BE2C (cell line): Measurements from ENCODE around the gene PKIG.

Source experiments
- DNase-seq: peaks from one replicate; pipeline ENCODE4 v3.0.0-alpha.2; 2020
- H3K27me3 ChIP-seq: fragments of 250-450 bp; sonication (Bioruptor Pico); 2 replicates; pipeline ENCODE4 v1.5.1; 2020; ENCODE audit warnings: mild to moderate bottlenecking
- H3K36me3 ChIP-seq: fragments of 250-450 bp; sonication (Bioruptor Pico); 2 replicates; pipeline ENCODE4 v1.5.1; 2020; ENCODE audit warnings: mild to moderate bottlenecking
- H3K4me1 ChIP-seq: fragments of 250-450 bp; sonication (Bioruptor Pico); 2 replicates; pipeline ENCODE4 v1.5.1; 2020
- H3K4me3 ChIP-seq: 2 replicates; pipeline ENCODE4 v1.5.1; 2011; ENCODE audit warnings: low read depth, low read length
- H3K9me3 ChIP-seq: fragments of 250-450 bp; sonication (Bioruptor Pico); 2 replicates; pipeline ENCODE4 v1.5.1; 2020
- TF ChIP-seq, protein P1 (sequence below): IDR thresholded peaks from 2 replicates; pipeline ENCODE4 v1.5.1; 2012; ENCODE audit warnings: mild to moderate bottlenecking, low read depth, low read length

Gene PKIG

DNA sequence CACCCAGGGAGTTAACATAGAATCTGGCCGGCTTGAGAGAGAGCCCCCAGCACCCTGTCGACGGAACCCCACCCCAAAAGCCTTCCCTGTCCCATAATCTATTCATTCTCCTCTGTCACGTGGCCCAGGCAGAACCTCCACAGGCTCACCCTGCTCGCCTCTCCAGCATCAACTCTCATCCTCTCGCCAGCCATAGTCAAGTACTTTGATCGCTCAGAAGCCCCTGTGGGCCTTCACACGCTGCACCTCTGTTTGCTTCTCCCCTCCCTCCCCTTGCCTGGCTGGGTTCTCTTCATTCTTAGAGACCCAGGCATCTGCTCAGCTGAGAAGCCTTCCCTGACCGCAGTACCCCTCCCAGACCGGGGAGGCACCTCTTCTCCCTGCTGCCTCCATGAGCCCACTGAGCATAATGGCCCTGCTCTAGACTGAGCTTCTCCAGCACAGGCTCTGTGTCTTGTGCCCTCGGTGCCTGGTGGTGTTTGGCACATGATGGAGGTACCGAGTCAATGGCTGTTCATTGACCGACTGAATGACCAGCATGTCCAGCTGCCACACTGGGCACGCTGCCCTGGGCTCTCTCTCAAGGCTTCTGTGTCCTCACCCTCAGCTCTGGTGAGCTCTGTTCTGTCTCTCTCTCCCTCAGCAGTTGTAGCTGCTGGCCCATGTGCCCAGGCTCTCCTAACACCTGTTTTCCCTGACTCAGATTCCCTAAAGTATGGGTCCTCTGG lies 33.7 kb downstream of the PKIG start:
- Histone ChIP-seq H3K9me3 (no peaks in the 10 kb centered on the region), H3K4me3 (no peak overlapping the region), H3K4me1 (no peaks in the 10 kb centered on the region), H3K27me3 (no peaks in the 10 kb centered on the region), H3K36me3 (no peaks in the 10 kb centered on the region)
- TF ChIP-seq, protein P1, sequence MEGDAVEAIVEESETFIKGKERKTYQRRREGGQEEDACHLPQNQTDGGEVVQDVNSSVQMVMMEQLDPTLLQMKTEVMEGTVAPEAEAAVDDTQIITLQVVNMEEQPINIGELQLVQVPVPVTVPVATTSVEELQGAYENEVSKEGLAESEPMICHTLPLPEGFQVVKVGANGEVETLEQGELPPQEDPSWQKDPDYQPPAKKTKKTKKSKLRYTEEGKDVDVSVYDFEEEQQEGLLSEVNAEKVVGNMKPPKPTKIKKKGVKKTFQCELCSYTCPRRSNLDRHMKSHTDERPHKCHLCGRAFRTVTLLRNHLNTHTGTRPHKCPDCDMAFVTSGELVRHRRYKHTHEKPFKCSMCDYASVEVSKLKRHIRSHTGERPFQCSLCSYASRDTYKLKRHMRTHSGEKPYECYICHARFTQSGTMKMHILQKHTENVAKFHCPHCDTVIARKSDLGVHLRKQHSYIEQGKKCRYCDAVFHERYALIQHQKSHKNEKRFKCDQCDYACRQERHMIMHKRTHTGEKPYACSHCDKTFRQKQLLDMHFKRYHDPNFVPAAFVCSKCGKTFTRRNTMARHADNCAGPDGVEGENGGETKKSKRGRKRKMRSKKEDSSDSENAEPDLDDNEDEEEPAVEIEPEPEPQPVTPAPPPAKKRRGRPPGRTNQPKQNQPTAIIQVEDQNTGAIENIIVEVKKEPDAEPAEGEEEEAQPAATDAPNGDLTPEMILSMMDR = no peak
- no peak for DNase-seq

DNA sequence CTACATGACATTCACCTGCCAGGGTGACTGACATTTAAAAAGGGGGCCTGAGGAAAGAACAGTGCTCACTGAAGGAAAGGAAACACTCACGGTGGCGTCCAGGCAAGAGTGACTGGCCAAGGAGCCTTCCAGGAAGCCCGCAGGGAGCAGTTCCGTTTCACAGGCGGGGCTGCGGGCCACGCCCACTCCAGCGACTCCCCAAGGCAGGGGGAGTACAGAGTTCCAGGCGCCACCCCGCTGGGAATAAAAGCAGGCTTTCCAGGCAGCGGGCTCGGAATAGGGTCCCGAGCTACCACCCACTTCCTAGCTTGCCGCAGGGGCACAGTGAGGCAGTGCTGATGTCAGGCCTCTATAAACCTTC lies 34.2 kb downstream of the PKIG start:
- TF ChIP-seq, protein P1 = no peak
- DNase-seq = no peak
- Histone ChIP-seq H3K27me3 (no peaks in the 10 kb centered on the region), H3K36me3 (no peaks in the 10 kb centered on the region), H3K9me3 (no peaks in the 10 kb centered on the region), H3K4me1 (no peaks in the 10 kb centered on the region), H3K4me3 (no peak overlapping the region)

DNA sequence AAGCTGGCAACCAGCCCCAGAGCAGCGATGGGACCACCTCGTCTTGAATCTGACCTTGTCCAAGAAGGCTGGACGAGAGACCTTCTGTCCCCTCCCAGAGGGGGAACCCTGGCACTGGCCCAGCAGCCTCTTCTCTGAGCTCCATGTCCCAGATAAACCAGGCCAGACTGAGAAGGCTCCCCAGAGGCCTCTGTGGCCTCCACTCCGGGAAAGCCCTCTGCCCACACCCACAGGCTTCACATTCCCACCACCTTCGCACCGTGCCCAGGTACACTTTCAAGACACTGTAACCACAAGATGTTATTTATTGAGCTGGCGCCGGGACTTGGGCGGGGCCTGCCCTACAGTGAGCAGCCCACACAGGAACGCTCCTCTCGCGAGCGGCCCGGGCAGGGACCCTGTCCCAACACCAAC lies 35.9 kb downstream of the PKIG start:
- H3K4me3 ChIP-seq = no peak overlapping the region
- H3K9me3 ChIP-seq = no peaks in the 10 kb centered on the region

DNA sequence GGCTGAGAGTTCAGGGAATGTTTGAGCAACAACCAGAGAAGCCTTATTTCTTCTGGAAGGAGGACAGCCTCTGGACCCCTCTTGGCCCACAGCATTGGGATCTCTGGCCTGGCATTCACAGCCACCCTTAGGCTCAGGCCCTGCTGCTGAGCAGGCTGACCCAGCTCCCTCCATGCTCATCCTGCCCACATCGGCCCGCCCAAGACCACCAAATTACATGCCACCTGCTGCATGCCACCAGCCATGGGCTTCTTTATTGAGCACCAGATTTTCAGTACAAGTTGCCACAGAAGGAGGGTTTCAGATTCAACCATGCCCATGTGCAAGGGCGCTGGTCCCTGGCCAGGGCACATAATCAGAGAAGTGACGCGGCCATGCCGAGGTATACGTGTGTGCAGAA lies 36.9 kb downstream of the PKIG start:
- Histone ChIP-seq H3K4me3 (no peak overlapping the region), H3K36me3 (no peaks in the 10 kb centered on the region), H3K4me1 (no peaks in the 10 kb centered on the region), H3K27me3 (no peaks in the 10 kb centered on the region), H3K9me3 (no peaks in the 10 kb centered on the region)
- TF ChIP-seq, protein P1 = no peak
- DNase-seq = no peak

More for the DNA sequence above, 35.9 kb downstream of the PKIG start:
- TF ChIP-seq, protein P1 = no peak
- Histone ChIP-seq H3K36me3 (no peaks in the 10 kb centered on the region), H3K27me3 (no peaks in the 10 kb centered on the region), H3K4me1 (no peaks in the 10 kb centered on the region)
- DNase-seq = no peak

DNA sequence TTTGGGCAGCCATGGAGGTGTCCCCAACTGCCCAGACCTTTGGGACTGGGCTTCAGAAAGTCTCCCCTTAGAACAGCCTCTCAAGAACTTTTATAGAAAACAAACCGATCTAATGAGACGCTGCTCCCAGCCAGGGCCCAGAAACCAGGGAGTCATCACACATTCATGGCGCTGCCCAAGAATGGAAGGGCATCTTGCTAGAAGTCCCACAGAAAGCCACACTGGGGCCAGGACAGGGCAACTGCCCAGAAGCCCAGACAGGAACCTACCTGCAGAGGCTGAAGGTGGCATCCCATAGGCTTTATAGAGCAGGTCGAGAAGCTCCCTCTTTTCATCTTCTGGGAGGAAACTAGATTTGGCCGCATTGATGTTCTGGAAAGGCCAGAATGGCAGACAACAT lies 37.7 kb downstream of the PKIG start:
- Histone ChIP-seq H3K27me3 (no peaks in the 10 kb centered on the region), H3K4me3 (no peak overlapping the region), H3K4me1 (no peaks in the 10 kb centered on the region), H3K36me3 (no peaks in the 10 kb centered on the region), H3K9me3 (no peaks in the 10 kb centered on the region)
- no peak for DNase-seq
- TF ChIP-seq, protein P1 = no peak

DNA sequence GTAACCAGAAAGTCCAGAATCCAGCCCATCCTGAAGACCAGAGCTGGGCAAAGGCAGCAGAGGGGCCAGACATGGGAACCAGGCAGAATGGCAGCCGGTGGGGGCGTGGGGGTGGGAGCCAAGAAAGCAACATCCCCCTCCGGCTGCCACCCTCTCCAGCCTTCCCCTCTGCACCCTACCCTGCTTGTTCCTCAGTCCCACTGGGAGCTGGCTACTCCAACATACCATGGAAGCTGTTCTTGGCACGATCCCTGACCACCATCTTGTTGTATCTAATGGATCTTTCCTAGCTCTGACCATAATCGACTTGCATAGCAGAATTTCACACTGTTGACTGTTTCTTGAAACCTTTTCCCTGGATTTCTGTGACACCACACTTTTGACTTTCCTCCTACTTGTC lies 38.9 kb downstream of the PKIG start:
- DNase-seq = no peak
- Histone ChIP-seq H3K9me3 (no peaks in the 10 kb centered on the region), H3K27me3 (no peaks in the 10 kb centered on the region), H3K36me3 (no peaks in the 10 kb centered on the region), H3K4me1 (no peaks in the 10 kb centered on the region), H3K4me3 (no peak overlapping the region)
- TF ChIP-seq, protein P1 = no peak
